HCEC 1CT (cell line): ENCODE measurements around the gene ABCB6.
"Not testable (repeated sequence)": the region's sequence is repeated elsewhere in the genome, so short reads cannot be mapped to it uniquely, and the experiment has no call there.

Experiments
- DNase-seq: peaks from one replicate; pipeline ENCODE4 v3.0.0-alpha.2; 2017

The ABCB6 gene

GRCh38 chr2:219213026-219213415 lies 5.7 kb downstream of the ABCB6 start:
- DNase-seq, result no peak

- DNase-seq, result no peak
Measured at GRCh38 chr2:219210886-219211362, 7.8 kb downstream of the ABCB6 start.

- DNase-seq, result no peak
Measured at GRCh38 chr2:219210196-219210885, 8.4 kb downstream of the ABCB6 start.

GRCh38 chr2:219209236-219210195 lies 9.2 kb downstream of the ABCB6 start:
- no peak for DNase-seq

GRCh38 chr2:219207884-219208740 lies 10.6 kb downstream of the ABCB6 start:
- peak; percentile 53 for DNase-seq

GRCh38 chr2:219207134-219207883 lies 11.4 kb downstream of the ABCB6 start:
- DNase-seq, result no peak

- peak; percentile 90 for DNase-seq
Measured at GRCh38 chr2:219206328-219207133, 12.2 kb downstream of the ABCB6 start, which contains the start of gene ZFAND2B. Gene ZFAND2B (plus strand): TSS chr2:219206782. CDS start chr2:219206988, 206 bp downstream.

GRCh38 chr2:219205981-219206327 lies 12.8 kb downstream of the ABCB6 start:
- no peak for DNase-seq

GRCh38 chr2:219205165-219205538 lies 13.6 kb downstream of the ABCB6 start:
- DNase-seq, result no peak

GRCh38 chr2:219204425-219205164 lies 14.2 kb downstream of the ABCB6 start:
- DNase-seq, result no peak

GRCh38 chr2:219201331-219201730 lies 17.4 kb downstream of the ABCB6 start:
- not testable (repeated sequence) for DNase-seq

DNA sequence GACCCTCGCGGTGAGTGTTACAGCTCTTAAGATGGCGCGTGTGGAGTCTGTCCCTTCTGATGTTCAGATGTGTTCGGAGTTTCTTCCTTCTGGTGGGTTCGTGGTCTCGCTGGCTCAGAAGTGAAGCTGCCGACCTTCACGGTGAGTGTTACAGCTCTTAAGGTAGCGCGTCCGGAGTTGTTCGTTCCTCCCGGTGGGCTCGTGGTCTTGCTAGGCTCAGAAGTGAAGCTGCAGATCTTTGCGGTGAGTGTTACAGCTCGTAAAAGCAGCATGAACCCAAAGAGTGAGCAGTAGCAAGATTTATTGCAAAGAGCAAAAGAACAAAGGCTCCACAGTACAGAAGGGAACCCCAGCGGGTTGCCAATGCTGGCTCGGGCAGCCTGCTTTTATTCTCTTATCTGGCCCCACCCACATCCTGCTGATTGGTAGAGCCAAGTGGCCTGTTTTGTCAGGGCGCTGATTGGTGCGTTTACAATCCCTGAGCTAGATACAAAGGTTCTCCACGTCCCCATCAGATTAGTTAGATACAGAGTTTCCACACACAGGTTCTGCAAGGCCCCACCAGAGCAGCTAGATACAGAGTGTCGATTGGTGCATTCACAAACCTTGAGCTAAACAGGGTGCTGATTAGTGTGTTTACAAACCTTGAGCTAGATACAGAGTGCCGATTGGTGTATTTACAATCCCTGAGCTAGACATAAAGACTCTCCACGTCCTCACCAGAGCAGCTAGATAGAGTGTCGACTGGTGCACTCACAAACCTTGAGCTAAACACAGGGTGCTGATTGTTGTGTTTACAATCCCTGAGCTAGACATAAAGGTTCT lies 18.0 kb downstream of the ABCB6 start:
- DNase-seq, result not testable (repeated sequence)

GRCh38 chr2:219199470-219200211 lies 19.1 kb downstream of the ABCB6 start:
- DNase-seq, result no peak

GRCh38 chr2:219198974-219199373 lies 19.8 kb downstream of the ABCB6 start:
- DNase-seq, result no peak

DNA sequence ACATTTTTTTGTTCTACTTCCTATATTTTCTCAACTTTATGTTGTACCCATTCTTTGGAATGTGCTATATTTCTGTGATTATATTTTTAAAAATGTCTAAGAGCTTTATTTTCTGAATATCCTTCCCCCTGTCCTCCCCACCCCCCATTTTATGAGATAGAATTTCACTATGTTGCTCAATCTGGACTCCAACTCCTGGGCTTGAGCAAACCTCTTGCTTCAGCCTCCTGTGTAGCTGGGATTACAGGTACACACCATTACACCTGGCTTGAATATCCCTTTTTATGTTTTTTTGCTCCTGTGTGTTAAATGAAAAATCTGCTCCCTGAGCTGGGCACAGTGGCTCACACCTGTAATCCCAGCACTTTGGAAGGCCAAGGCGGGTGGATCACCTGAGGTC lies 21.4 kb downstream of the ABCB6 start:
- no peak for DNase-seq

GRCh38 chr2:219186754-219187456 lies 31.9 kb downstream of the ABCB6 start:
- DNase-seq, result no peak

DNA sequence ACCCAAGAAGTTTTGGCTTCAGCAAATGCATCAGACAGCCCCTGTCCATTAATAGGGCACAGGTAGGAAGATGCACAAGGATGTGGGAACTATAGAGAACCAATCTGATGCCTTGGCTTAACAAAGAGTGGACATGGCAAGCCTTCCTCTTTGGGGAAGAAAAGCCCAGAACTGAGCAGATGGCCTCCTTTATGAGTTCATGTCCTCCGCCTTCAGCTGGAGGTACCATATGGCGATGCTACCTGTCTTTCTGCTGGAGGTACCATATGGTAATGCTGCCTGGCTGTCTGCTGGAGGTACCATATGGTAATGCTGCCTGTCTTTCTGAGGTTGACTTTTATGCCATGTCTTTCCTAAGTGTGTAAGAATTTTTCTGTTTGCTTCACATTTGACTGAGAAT lies 34.6 kb downstream of the ABCB6 start:
- DNase-seq, result no peak

GRCh38 chr2:219183151-219183772 lies 35.5 kb downstream of the ABCB6 start:
- no peak for DNase-seq
